Retina (tissue), 1 donor: ENCODE measurements around the gene SWI5.

Experiments used
- DNase-seq: peaks from one replicate; pipeline ENCODE4 v3.0.0-alpha.2; 2016

The SWI5 gene

DNA sequence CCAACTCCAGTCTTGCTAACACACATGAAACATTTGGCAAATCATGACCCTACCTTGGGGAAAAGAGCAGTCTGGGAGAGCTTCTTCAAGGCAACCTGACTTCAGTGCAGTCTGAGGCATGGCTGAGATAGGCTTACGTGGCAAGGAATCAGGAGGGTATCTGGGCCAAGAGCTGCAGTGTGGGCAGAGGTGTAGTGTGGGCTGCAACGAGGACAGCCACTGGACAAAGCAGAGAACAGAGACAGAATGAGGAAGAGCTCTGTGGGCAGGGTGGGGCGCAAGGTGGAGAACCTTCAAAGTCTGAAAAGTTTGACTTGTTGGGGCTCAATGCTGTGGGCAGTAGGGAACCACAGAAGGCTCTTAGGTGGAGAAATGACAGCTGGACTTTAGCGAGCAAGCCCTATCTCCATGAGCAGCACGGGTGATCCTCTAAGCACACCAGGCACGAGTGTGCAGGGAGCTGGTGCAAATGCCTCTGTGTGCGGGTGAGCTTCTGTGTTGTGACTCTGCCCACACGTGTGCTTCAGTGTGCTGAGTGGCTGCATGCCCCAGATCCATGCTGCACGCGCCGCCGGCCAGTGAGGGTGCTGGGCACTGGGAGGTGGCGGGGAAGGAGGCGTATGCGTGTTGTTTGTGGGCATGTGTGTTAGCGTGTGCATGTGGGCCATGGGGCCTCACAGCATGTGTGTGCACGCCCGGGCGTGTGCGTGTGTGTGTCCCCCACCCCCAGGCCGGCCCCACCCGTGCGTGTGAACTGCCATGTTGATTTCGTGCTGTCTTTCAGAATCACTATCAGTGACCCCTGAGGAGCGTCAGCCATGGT is 23.5 kb upstream of the SWI5 start:
- no peak for DNase-seq

GRCh38 chr9:128253140-128253990 is 22.7 kb upstream of the SWI5 start:
- DNase-seq: no peak

GRCh38 chr9:128253991-128254346 is 22.1 kb upstream of the SWI5 start:
- DNase-seq: no peak

GRCh38 chr9:128254362-128254761 is 21.7 kb upstream of the SWI5 start:
- no peak for DNase-seq

DNA sequence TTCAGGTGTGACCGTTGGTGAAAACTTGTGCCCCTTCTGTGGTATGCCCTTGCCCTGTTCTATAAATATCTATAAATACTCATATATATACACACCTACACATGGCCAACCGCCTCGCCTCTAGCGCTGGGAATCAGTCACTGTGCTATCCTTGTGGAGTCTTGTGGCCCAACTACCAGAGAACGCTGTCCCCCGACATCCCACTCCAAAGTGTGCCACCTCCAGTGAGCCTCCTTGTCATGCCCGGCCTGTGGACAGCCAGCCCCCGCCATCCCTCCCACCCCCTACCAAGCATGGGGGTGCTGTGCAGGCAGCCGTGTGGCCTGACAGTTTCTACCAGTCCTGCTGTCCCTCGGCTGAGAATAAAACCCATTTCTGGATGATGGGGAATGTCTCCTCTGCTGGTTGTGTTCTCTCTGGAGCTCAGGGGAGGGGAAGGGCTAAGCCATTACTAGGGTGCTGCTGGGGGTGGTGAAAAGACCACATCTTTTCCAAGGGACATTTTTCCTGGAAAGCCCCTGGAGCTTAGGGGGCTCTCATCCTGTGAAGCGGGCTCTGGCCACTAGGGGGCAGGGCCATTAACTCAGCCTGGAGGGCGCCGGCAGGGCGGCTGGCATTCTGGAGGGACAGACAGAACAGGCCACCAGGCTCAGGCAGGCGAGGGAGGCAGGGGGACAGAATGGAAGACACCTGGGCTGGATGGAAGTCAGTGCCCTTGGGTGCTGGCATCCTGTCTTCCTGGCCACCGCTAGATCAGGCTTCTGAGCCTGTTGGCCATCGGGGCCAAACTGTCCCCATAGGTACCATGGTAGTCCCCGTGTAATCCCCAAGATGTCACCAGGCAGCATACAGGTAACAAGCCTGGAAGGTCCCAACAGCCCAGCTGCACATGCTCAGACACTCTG is 21.0 kb upstream of the SWI5 start:
- DNase-seq: peak; percentile 73

- DNase-seq: no peak
These were observed 18.8 kb upstream of the SWI5 start for GRCh38 chr9:128257086-128257825.

GRCh38 chr9:128257907-128258306 is 18.2 kb upstream of the SWI5 start:
- no peak for DNase-seq

DNA sequence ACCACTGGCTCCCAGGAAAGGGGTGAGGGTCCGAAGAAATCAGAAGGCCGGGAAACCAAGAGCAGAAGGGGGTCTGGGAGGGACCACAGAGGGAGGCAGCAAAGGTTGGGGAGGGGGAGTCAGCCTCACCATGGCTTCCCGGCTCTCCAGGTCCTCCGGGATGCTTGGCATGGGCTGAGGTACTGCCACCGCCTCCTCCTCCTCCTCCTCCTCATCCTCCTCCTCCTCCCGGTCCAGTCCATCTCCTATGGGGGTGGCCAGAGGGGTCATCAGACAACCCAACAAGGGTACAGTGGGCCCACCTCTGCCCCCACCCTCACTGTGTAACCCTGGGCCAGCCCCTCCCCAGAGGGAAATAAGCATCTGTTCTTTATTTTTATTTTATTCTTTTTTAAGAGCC is 17.8 kb upstream of the SWI5 start:
- DNase-seq: no peak

GRCh38 chr9:128259156-128259555 is 16.9 kb upstream of the SWI5 start:
- no peak for DNase-seq

GRCh38 chr9:128260340-128260739 is 15.7 kb upstream of the SWI5 start:
- DNase-seq: no peak

DNA sequence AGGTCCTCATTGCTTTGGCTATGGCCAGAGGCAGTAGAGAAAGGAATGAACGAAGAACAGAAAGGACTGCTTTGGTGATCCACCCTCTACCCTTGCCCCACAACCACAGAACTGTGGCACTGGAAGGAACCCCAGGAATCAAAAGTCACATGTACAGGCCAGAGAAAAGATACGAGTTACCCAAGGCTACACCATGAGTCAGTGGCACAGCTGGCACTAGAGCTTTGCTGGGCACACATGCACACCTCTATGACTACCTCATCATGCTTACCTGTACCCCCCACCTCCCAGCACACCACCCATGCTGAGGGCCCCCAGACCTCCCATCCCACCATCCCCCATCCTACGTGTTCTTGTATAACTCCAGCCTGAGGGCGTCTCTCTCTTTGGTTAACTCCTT is 13.4 kb upstream of the SWI5 start:
- DNase-seq: no peak

- no peak for DNase-seq
These were observed 10.7 kb upstream of the SWI5 start for GRCh38 chr9:128265348-128265847.

GRCh38 chr9:128266868-128267590 is 9.0 kb upstream of the SWI5 start:
- no peak for DNase-seq

- DNase-seq: no peak
These were observed 5.0 kb upstream of the SWI5 start for GRCh38 chr9:128271112-128271511.

DNA sequence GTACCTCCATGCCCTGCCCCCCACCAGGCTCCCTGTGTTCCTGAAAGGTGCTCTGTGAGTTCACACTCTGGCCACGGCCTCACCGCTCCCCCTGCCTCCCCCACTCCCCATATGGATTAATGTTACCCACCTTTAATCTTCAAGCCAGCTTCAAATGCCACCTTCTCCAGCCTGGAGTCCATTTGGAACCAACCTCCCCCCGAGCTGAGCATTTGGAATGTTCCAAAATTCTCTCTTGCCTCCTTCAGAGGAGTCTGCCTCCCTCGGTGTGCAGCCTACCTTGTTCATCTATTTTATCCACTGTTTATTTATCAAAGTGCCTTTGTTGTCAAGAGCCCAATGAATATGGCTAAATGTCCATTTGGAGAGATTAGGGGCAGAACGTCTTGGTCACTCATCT is 4.6 kb upstream of the SWI5 start:
- DNase-seq: no peak

DNA sequence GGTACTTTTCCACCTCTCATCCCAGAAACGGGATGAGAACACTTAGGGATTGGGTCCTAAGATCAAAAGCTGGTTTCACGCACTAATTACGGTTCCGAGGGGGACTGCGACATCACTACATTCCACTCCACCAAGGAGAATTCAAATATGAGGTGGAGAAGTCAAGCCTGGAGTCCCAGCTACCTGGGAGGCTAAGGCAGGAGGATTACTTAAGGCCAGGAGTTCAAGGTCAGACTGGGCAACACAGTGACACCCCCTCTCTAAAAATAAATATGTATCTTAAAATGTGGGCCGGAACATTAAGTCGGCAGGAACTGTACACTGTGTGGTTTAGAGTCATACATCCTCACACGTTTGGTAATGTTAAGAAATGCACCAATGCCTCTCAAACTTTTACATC is 1.8 kb upstream of the SWI5 start:
- no peak for DNase-seq

DNA sequence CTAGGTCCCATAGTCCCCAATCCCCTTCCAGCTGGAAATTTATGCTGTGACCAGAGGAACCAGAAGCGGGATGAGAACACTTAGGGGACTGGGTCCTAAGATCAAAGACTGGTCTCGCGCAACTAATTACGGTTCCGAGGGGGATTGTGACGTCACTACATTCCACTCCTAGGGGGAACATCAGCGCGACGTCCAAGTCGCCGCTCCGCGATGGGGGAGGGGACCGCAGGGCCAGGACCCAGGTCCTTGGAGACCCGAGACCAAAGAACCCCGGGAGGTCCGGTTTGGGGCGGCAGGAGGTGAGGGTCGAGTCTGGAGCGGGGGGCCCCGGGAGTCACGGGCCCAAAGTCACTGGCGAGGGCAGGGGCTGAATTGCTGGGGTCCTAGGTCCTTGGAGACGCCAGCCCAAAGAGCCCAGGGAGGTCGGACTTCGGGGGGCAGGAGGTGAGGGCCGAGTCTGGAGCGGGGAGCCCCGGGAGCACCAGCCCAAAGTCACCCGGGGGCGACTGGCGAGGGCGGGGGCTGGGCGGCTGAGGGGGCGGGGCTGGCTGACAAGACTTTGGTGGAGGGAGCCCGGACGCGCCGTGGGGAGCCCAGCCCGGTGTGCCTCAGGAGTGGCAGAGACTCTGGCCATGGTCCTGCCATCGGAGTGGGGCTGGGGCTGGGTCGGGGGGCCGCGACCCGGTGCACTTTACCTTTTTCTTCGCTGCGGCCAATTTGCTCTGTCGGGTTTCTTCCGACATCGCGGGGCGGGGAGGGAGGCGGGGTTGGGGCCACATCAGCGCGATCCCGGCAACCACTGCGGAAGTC is 673 bp upstream of the SWI5 start, which contains the start of gene GOLGA2:
Gene GOLGA2, minus strand, starts transcription at position 810 of the 810 bp plus-strand sequence. Its CDS starts 31 bp downstream, at position 779.
- peak; percentile 49 for DNase-seq

DNA sequence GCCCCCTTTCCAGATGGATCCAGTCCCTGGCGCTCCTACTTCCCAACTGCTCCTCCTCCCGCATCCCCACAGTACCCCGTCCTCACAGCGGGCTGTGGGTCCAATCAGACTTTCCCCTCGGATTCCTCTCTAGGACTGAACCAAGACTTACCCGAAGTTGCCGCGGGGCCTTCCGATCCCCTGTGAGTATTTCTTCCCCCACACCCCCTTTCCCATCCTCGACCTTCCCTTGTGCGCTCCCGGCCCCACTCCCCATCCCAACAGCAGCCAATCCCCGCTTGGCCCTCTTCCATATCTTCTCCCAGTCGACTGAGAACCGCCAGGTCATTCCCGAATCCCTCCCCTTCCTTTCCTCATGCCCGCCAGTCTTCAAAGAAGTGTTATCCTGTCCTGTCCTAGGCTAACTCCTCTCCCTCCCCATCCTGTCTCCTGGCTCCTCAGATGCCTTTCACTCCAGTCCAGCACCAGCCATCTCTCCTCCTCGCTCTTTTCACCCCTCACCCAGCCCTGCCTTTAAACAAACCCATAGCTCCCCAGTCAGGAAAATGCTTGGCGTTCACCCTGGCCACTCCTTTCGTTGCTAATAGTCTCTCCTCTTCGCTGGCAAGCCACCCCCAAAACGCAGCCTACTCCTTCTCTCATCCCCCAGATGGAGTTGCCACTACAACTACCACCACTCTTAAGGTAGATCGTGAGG is 646 bp downstream of the SWI5 start:
- DNase-seq: peak; percentile 15
